Measurements from ENCODE around the gene TMEM44.

- TF ChIP-seq CTCF (IDR thresholded peaks at IDR 0.05 in 8 of 11, conservative IDR thresholded peaks at IDR 0.05 in 3 of 11) (no peak), POLR2A (IDR thresholded peaks at IDR 0.05) (no peak), POLR2AphosphoS5 (IDR thresholded peaks at IDR 0.05) (no peak)
Observed at GRCh38 chr3:194654443-194654842, 21.2 kb upstream of the TMEM44 start.
